ENCODE measurements around the gene FIGLA.
A peak's percentile ranks its signal among the peaks of the same experiment; 100 is the strongest.

Gene FIGLA

DNA sequence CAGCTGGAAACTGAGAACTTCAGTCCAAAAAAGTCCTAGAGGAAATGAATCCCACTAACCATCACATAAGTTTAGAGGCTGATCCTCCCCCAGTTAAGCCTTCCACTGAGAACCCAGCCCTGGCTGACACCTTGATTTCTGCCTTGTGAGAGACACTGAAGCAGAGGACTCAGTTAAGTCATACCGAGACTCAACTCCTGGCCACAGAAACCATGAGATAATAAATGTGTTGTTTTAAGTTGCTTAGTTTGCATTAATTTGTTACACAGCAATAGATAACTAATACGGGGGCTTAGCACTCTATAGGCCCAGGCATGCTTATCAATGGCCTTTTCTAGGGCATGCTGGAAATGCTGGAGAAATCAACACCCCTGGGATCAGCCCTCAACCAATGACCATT is 19.0 kb downstream of the FIGLA start:
- no peak for DNase-seq (ENCODE audit: low read depth)

DNA sequence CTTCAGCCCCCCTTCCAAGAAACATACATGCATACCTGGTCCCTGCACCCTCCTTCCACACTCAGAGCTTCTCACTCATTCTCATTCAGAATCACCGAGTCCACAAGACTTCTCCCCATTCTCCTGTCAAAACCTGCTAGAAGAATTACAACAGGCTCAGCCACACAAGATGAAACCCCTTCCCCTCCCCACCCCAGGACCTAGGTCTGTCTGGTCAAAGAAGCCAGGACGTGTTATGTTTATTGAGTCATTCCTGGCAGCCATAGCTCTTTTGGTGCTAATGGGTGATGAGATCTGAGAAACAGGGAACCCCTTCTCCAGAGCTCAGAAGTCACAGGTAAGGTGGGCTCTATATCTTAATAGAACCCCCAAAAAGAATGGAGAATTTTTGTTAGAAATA is 21.0 kb downstream of the FIGLA start:
- DNase-seq (ENCODE audit: low read depth) = no peak

DNA sequence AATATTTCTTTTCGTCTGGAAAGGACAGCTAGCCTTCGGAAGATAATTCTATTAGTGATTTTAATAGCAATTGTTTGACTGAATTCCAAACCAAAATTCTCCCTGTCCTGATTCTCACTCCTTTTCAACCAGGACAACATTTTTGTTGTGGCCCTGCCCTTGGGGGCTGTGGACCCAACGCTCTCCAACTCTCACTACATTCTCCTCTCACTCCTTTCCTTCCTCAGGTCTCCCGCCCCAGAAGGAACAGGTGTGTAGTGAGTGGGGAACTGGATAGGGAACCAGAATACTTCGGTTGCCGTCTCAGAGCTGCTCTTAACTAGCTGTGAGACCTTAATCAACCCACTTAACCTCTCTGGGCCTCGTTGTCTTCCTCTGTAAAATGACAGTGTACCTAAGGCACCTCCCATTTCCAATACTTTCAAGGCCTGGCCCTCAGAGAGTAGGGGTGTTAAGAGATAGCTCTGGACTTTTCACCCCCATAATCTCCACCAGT is 21.8 kb downstream of the FIGLA start:
- no peak for DNase-seq (ENCODE audit: low read depth)

DNA sequence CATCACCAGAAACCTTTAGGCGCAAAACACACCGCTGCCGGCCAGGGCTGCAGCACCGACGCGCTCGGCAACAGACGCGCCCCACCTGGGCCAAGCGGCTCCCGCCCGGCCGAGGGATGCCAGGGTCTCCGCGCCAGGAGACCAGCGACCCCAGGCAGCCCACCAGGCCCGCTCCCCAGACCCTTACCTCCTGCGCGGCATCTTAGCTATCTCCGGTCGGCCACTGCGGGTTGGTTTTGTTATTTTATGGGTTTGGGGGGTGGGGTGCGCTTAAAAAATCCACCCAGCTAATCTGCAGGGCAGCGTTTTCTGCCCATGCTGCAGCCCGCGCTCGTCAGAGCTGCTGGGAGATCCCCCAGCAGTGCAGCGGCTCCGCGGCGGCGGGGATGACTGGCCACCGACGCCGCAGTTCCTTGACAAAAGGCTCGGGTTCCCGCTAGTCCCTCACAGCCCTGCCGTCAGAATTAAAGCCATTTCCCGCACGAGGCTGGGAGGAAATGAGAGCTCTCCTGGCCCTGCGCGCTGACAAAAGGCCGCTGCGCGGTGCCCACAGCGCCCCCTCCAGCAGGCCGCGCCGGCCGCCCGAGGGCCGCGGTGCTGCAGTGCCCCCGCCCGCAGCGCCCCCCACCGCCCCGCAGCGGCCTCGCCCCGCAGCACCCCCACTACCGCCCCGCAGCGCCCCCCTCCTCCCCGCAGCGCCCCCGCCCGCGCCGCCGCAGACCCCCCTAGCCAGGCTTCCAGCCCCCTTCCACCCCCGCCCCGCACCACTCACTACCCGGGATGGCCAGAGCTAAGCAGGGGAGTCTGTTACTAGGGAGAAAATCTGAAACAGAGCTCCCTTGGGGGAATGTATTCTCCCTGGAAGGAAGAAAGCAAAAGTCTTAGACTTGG is 22.5 kb downstream of the FIGLA start, which contains the start of gene ADD2:
ADD2 (minus strand) TSS at position 502 of the 891 bp plus-strand sequence. CDS start 61,792 bp downstream, outside the sequence.
- peak; percentile 24 for DNase-seq (ENCODE audit: low read depth)

DNA sequence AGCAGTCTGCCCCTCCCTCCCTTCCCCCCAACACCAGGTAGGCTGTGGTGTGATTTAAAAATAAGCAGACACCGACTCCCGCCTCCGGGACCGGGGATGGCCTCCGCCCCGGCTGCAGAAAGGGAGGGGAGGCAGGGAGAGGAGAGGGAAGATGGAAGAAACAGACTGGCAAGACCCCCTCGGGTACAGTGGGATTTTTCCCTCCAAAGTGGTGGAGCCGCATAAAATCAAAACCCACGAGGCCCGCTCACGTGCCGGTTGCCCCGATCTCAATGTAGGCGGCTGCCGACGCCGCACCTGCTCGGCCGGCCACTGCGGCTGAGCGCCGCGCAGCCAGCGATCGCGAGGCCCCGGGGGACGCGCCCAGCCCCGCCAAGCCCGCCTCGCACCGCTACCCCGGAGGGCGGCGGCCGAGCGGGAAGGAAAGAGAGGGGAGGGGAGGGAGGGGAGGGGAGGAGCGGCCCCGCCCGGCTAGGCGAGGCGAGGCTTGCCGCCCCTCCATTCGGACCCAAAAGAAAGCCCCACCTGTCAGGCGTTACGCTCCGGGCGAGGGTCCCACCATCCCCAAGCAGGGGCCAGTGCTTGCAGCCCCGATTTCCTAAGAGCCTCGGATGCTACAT is 23.3 kb downstream of the FIGLA start:
- DNase-seq (ENCODE audit: low read depth) = no peak

DNA sequence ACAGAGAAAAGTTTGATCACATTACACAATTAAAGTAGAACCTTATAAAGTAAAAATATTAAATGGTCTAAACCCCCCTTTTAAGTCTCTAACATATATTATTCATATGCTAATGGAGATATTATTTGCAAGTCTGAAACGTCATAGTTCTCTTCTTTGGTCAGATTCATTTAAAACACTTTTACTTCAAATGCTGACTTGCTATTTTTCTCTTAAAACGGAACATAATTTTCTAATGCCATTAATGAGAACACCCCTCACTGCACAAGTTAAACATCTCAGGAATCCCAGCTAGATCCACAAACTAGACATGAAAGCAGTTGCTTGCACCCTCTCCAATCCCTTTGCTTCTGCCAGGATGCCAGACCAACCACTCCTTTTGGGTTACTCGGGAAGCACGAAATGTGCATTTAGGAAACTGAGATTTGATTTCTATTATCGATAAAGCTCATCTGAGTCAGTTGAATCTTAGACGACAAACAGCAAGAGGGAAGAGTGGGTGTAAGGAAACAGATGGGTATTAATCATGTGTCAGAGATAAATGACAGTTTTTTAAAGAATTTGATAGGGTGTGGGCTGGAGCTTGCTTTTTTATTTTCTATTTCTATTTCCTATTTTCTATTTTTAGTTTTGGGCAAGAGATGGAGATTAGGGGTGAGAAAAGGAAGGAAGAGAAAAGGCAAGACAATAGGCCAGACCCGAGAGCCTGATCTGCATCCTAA is 23.9 kb downstream of the FIGLA start:
- DNase-seq (ENCODE audit: low read depth) = no peak

DNA sequence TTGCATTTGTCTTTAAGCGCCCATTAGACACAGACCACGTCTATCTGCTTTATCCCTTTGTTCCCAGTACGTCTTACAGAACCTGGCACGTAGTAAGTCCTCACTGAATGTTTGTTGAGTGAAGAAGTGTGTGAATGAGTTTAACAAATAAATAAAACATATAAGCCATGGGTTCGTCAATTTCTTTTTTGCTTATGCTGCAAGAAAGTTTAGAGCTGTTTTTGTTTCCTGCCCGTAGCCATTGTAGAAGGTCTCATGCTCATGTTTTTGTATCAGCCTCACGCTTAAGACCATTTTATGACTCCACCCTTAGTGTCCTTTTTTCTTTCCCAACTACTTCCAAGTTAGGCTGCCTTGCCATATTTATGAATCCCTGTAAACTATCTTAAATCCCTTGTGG is 24.9 kb downstream of the FIGLA start:
- DNase-seq (ENCODE audit: low read depth) = no peak

DNA sequence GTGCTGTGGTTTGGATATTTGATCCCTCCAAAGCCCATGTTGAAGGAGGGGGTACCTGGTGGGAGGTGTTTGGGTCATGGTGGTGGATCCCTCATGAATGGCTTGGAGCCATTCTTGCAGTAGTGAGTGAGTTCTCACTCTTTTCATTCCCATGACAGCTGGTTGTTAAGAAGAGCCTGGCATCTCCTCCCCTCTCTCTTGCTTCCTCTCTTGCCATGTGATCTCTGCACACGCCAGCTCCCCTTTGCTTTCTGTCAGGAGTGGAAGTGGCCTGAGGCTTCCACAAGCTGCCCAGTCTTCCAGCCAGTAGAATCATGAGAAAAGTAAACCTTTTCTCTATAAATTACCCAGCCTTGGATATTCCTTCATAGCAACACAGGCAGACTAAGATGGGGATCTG is 31.0 kb downstream of the FIGLA start:
- DNase-seq (ENCODE audit: low read depth) = no peak

DNA sequence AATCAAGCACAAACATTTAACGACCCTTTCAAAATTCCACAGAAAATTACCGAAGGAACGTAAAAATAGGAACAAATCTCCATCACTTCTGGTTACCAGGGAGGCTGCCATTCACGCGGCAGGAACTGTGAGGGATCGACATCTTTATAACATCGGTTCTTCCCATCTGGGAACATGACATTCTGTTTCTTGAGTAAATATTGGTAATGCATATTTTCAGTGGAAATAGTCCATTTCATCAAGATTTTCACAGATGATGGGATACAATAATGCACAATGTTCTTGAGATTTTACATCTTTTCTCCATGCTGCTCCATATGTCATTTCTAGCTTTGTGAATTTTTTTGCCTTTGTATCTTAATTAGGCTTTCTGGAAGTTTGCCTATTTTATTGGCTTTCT is 32.5 kb downstream of the FIGLA start:
- no peak for DNase-seq (ENCODE audit: low read depth)

DNA sequence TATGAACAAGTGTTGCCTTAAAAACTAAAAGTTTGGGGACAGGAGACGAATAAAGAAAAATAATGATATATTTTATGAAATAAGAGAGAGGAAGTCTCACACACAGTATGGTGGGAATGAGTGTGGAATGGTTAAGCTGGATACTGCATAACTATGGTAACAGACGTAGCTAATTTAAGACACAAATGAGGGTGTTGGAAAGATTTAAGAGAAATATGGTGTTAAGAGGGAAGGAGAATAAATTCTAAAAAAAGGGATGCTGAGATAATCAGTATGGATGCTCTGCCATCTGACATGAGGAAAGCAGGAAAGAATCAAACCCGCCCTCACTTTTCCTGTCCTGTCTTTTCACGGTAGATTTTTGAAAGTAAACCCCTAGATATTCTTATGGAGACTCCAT is 33.1 kb downstream of the FIGLA start:
- DNase-seq (ENCODE audit: low read depth) = no peak

DNA sequence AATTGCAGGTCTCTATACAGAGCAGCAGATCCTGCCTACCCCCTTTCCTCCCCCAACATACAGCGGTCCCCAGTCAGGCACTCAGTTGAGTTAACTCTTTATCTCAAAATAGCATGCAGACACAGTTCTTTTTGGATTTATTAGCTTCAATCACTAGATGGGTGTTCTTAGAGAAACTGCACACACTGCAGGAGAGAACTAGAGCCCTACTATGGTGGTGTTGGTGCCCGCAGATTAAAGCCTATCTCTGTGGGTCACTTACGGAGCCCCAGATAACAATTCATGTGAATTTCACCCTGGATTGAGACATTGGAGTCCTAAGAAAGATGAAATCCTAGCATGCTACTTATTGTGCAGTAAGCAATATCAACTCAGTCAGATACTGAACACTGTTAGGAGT is 34.3 kb downstream of the FIGLA start:
- no peak for DNase-seq (ENCODE audit: low read depth)

DNA sequence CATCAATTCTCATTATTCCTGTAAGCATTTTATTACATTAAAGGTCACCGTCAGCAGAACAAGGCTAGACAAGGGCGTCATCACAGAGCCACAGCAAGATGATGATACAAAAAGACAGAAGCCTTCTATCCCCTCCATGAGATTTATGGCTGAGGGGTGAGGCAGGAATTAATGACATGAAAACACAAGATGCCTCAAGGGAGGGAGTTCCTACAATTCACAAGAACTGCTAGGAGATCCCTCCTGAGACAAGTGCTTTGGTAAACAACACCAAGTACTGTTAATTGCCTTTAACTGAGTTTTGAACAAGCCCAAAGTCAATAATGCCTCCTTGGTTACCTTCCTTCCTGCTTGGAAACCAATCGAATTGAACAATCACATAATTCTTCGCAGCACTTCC is 36.5 kb downstream of the FIGLA start:
- no peak for DNase-seq (ENCODE audit: low read depth)

DNA sequence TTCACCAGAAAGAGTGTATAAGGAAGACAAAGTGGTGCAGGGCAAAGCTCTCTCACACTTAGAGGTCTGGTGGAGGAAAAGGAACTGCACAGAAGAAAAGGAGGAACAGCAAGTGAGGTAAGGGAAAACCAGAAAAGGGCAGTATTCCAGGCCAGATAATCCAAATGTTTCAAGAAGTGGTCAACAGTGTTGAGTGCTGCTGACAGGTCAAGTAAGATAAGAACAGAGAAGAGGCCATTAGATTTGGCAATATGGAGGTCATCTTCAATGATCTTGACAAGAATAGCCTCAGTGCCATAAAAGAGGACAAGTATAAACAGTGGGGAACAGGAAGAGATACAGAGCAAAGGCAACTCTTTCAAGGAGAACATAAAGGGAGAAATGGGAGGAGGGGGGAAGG is 37.4 kb downstream of the FIGLA start:
- no peak for DNase-seq (ENCODE audit: low read depth)

DNA sequence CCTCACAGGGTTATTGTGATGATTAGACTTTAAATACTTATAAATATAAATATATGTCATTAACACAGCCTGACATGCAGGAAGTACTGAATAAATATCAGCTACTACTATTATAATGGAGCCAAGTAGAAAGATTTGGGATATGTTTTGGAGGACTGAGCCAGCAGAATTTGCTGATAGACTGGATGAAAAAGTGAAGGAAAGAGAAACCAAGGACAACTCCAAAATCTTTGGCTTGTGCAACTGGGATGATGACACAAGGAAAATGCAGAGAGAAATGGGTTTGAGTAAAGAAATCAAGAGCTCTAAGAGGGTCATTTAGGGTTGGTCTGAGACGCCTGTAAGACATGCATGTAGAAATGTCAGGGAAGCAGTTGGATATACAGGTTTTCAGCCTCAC is 38.0 kb downstream of the FIGLA start:
- DNase-seq (ENCODE audit: low read depth) = no peak

DNA sequence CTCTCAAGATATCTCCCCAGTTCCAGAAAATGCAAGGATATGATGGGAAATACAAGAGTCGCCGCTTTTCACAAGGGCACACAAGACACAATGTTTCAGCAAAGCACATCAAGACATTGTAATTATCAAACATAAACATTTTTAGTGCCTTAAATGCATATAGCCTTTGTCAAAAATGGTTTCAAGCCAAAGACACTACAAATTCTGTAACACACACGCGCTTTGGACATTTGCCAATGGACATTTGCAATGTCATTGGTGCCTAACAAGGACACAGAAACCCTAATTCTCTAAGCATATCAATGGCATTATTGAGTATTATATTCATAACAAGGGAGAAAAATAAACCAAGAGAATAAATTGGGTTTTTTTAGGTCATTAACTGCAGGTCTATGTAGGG is 38.6 kb downstream of the FIGLA start:
- no peak for DNase-seq (ENCODE audit: low read depth)

DNA sequence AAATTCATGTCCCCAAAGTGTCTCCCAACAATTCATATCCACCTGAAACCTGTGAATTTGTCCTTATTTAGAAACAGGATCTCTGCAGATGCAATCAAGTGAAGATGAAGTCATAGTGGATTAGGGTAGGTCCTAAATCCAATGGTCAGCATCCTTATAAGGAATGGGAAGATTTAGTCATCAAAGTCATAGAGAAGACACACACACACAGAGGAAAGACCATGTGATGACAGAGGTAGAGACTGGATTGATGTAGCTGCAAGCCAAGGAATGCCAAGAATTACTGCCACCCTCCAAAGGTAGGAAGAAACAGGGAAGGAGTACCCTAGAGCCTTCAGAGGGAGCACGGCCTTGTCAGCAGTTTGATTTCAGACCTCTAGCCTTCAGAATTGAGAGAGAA is 40.1 kb downstream of the FIGLA start:
- no peak for DNase-seq (ENCODE audit: low read depth)

DNA sequence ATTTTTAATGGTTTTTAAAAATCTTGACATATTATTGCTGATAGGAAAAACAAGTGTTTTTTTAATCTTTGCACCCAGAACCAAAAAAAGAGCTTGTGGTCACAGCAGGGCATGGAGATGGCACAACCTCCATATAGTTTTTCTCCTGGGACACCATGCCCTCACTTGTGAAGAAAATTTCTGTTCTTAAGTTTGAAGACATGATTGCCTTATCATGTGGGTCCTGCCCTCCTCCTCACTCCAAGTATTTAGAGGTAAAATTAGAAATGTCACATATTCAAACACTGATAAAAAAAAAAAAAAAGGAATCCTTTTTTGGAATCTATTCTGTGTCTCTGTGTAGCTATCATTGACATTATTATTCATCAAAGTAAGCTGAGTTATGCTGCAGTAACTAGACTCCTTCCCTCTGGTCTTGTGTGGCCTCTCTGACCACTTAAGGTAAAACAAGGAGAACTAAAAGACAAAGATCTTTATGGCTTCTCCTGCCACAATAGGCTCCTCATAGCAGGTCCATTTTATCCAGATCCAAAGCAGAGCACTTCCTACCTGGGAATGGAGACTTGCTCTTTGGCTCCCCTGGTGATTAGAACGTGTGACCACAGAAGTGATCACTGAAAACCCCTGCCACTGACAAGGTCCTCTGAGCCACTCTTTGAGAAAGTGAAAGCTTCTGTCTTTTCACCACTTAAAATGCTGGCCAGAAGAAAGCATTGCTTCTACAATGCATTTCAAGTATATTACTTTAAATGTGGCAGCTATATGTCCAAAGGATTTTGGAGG is 42.2 kb downstream of the FIGLA start:
- no peak for DNase-seq (ENCODE audit: low read depth)

DNA sequence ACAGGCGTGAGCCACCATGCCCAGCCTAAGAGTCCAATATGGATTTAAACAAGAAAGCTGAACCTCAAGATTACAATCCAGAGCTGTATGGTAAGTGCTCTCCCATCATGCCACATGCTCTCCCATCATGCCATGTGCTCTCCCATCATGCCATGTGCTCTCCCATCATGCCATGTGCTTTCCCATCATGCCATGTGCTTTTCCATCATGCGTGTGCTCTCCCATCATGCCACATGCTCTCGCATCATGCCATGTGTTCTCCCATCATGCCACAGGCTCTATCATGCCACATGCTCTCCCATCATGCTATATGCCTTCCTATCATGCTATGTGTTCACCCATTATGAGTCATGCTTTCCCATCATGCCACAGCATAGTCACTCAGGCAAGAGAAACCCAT is 43.2 kb downstream of the FIGLA start:
- no peak for DNase-seq (ENCODE audit: low read depth)

DNA sequence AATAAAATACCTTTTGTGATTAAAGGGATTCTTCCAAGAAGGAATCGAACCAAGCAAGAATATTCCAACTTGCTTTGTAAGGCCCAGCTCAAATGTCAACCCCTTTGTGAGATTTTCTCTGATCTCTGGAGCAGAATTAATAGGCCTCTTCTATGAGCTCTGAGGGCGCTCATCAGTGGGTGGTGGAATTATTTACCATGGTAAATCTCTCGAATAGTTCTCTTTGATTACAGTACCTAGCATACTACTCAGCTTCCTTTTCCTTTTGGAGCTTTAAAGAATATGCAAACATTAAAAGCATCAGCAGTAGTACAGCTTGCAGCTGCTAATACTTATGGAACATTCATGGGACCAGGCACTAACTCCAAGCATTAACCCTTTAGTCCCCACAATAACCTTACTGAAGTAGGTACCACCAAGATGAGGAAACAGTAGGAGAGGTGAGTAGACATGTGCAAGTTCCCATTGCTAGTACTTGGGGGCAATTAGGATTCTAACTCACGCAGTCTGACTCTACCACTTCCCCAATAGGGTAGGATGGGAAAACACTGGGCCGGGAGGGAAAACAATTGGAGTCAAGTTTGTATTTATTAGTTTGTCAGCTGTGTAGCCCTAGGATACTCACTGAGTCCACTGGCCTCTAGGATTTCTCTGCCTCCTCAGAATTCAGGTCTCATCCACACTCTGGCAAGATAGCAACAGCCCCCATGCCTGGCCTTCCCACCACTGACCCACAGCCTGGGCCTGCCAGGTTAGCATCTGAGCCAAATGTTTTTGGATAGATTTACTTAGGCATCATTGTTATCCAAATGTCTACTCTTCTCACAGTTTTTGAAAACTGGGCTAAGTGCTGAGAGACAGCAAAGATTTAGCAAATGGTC is 44.1 kb downstream of the FIGLA start:
- DNase-seq (ENCODE audit: low read depth) = no peak

DNA sequence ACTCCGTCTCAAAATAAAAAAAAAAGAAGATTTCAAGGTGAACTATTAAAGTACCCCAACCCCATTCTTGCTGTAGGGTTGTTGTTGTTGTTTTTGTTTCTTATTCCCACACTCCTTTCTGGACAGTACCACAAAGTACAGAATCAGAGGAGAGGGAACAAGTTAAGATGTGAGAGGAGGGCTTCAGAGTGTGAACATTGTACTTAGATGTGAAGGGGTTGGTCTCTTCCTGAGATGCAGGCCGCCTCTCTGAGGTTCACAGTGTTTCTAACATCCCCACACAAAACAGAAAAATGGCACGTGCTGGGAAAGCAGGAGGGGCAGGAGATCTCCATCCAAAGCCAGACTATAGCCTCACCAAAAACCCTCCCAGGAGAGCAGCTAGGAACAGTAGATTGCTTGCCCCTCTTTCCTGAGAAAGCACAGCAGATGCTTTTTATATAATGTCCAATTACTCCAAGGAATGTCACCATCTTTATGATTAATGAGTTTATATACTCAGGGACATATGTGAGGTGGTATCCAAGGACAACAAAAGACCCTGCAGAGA is 45.1 kb downstream of the FIGLA start:
- no peak for DNase-seq (ENCODE audit: low read depth)

DNA sequence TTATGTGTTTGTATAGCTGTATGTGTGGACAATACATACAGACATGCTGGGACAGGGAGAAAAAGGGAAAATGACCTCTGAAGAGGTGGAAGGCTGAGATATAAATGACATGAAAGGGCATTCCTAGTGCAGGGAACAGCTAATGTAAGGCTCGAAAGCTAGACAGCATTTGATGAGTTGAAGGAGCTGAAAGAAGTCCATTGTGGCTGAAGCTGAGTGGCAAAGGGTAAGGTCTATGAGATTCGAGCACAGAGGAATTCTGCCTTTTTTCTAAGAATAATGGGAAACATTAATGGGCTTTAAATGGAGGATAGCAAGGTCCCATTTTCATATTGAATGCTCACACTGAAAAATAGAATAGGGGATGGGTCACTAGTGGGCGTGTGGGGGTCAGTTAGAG is 46.0 kb downstream of the FIGLA start:
- DNase-seq (ENCODE audit: low read depth) = no peak

Data from stimulated activated CD8-positive, alpha-beta memory T cell treated with anti-CD3 and anti-CD28 coated beads, Interleukin-4, amount 100 ng/mL, for 24 hours (primary cell).